Thoracic aorta (tissue), 2 donors: Measurements from ENCODE around the gene NUMB. TPM values are rescaled to one million over a fixed set of nuclear protein-coding genes. Genes with fewer than 3 reads are reported as not detected.
"Not testable (repeated sequence)": the region's sequence is repeated elsewhere in the genome, so short reads cannot be mapped to it uniquely, and the experiment has no call there.

Experiments
- ATAC-seq: fragments of 150-250 bp; one replicate; pipeline ENCODE4 v1.8.0; 2017; ENCODE audit warnings: low read depth; ENCODE audit not compliant: insufficient number of reproducible peaks, low FRiP score
- DNase-seq: peaks from one replicate; pipeline ENCODE4 v3.0.0-alpha.2; 2020; ENCODE audit warnings: low spot score
- H3K27ac ChIP-seq, 2 donors: fragments of 200-600 bp; sonication (generic); 1 replicate in 1 of 2; 2 replicates in 1 of 2; pipeline ENCODE4 v1.5.1; 2016; ENCODE audit warnings: mild to moderate bottlenecking in 2 of 2, moderate library complexity in 2 of 2
- H3K27me3 ChIP-seq: fragments of 200-600 bp; sonication (generic); replicated peaks from 2 replicates; pipeline ENCODE4 v1.6.0; 2016; ENCODE audit warnings: mild to moderate bottlenecking; ENCODE audit not compliant: insufficient read depth
- H3K36me3 ChIP-seq: fragments of 200-600 bp; sonication (generic); one replicate; pipeline ENCODE4 v1.5.1; 2016
- H3K4me1 ChIP-seq, 2 donors: fragments of 200-600 bp; sonication (generic); 1 replicate in 1 of 2; 2 replicates in 1 of 2; pipeline versions ENCODE4 v1.5.1 to v1.6.0; 2016; ENCODE audit warnings: low read depth in 2 of 2, mild to moderate bottlenecking in 1 of 2; ENCODE audit not compliant: control insufficient read depth in 1 of 2
- H3K4me3 ChIP-seq: fragments of 200-600 bp; sonication (generic); 2 replicates; pipeline ENCODE4 v1.5.1; 2016; ENCODE audit warnings: mild to moderate bottlenecking
- H3K9me3 ChIP-seq: fragments of 200-600 bp; sonication (generic); 2 replicates; pipeline ENCODE4 v1.5.1; 2016
- total RNA-seq, 2 donors: library from RNA; depleted of rRNA; stranded (reverse); fragments of >200 nt; gene quantifications; one replicate each; pipeline versions ENCODE4 v1.1.0 to v1.2.3, GENCODE V29; 2016
- TF ChIP-seq, protein P1 (sequence below): fragments of 200-600 bp; sonication (generic); IDR thresholded peaks from one replicate; pipeline ENCODE4 v1.5.1; 2019; ENCODE audit warnings: antibody characterized with exemption

The NUMB gene
- total RNA-seq, 2 donors from 2014 or later: 37.0 to 65.7 TPM

DNA sequence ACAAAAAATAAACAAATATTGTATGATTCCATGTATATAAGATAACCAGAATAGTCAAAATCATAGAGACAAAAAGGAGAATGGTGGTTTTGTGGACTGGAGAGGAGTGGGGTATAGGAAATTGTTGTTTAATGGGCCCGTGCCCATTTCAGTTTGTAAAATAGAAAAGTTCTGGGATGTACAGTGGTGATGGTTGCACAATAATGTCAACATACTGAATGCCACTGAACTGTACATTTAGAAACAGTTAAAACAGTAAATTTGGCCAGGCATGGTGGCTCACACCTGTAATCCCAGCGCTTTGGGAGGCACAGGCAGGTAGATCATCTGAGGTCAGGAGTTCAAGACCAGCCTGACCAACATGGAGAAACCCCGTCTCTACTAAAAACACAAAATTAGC lies 40.1 kb downstream of the NUMB start:
- no peak for ATAC-seq
- H3K27ac ChIP-seq: no peak overlapping the region
- TF ChIP-seq, protein P1, sequence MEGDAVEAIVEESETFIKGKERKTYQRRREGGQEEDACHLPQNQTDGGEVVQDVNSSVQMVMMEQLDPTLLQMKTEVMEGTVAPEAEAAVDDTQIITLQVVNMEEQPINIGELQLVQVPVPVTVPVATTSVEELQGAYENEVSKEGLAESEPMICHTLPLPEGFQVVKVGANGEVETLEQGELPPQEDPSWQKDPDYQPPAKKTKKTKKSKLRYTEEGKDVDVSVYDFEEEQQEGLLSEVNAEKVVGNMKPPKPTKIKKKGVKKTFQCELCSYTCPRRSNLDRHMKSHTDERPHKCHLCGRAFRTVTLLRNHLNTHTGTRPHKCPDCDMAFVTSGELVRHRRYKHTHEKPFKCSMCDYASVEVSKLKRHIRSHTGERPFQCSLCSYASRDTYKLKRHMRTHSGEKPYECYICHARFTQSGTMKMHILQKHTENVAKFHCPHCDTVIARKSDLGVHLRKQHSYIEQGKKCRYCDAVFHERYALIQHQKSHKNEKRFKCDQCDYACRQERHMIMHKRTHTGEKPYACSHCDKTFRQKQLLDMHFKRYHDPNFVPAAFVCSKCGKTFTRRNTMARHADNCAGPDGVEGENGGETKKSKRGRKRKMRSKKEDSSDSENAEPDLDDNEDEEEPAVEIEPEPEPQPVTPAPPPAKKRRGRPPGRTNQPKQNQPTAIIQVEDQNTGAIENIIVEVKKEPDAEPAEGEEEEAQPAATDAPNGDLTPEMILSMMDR: no peak
- no peak for DNase-seq
- H3K4me1 ChIP-seq: peaks cover 0 to 5% of the 10 kb centered on the region in 2 donors
- no peak overlapping the region for H3K4me3 ChIP-seq
- H3K9me3 ChIP-seq: no peaks in the 10 kb centered on the region
- H3K27me3 ChIP-seq: no peaks in the 10 kb centered on the region
- H3K36me3 ChIP-seq: peaks cover 10% of the 10 kb centered on the region

- not testable (repeated sequence) for H3K4me3 ChIP-seq, ATAC-seq
Measured at GRCh38 chr14:73406248-73406647, 52.1 kb downstream of the NUMB start.

GRCh38 chr14:73403181-73403752 lies 55.1 kb downstream of the NUMB start:
- Histone ChIP-seq H3K4me3 (no peak overlapping the region), H3K36me3 (no peaks in the 10 kb centered on the region), H3K4me1 (peaks cover 6 to 7% of the 10 kb centered on the region in 2 donors), H3K27ac (no peak overlapping the region), H3K27me3 (no peaks in the 10 kb centered on the region), H3K9me3 (no peaks in the 10 kb centered on the region)
- TF ChIP-seq, protein P1: no peak
- no peak for ATAC-seq
- no peak for DNase-seq

More at GRCh38 chr14:73406248-73406647, 52.1 kb downstream of the NUMB start:
- DNase-seq, H3K9me3 ChIP-seq, H3K27me3 ChIP-seq, H3K4me1 ChIP-seq, H3K27ac ChIP-seq, H3K36me3 ChIP-seq: not testable (repeated sequence)

DNA sequence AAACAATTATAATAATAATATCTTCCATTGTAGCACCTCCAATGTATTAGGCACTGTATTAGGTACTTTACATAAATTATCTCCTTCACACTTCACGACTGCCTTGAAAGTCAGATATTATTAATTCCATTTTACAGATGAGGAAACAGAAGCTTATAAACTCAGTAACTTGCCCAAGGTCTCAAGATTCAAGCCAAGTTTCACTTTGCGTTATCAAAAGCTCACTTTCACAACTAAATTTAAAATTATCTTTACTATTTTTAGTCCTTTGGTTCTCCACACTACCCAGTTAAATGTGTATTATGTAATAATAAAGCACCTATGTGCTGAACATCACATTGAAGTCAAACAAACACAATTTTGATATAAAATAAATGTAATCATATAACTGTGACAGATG lies 55.8 kb downstream of the NUMB start:
- Histone ChIP-seq H3K27ac (no peak overlapping the region), H3K4me1 (peaks cover 6 to 7% of the 10 kb centered on the region in 2 donors), H3K27me3 (no peaks in the 10 kb centered on the region), H3K9me3 (no peaks in the 10 kb centered on the region), H3K36me3 (no peaks in the 10 kb centered on the region), H3K4me3 (no peak overlapping the region)
- ATAC-seq: no peak
- no peak for DNase-seq
- TF ChIP-seq, protein P1: no peak

DNA sequence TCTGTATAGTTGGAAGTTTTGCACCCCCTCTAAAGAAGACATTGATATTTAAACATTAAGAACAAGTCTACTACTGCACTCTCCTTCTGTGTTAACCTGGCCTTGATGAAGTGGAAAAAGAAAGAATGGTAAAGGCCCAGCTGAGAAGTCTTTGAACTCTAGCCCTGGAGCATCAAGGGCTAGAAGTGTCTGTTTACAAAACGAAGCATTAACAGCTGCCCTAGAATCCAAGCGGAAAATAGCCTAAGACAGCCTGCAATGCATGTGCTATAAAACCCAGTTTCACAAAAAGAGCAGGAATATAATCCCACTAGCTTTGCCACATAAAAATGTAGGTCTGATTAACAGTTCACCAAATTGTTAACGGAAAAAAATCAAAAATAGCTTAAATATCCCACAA lies 60.5 kb downstream of the NUMB start:
- no peaks in the 10 kb centered on the region for H3K9me3 ChIP-seq
- H3K27ac ChIP-seq: no peak overlapping the region
- no peaks in the 10 kb centered on the region for H3K27me3 ChIP-seq
- ATAC-seq (no peak), DNase-seq (no peak)
- peaks cover under 1 to 4% of the 10 kb centered on the region in 2 donors for H3K4me1 ChIP-seq
- TF ChIP-seq, protein P1: no peak
- H3K4me3 ChIP-seq: no peak overlapping the region
- no peaks in the 10 kb centered on the region for H3K36me3 ChIP-seq

- Histone ChIP-seq H3K27me3 (no peaks in the 10 kb centered on the region), H3K27ac (no peak overlapping the region), H3K4me1 (no peaks in the 10 kb centered on the region), H3K9me3 (no peaks in the 10 kb centered on the region), H3K36me3 (no peaks in the 10 kb centered on the region), H3K4me3 (no peak overlapping the region)
- TF ChIP-seq, protein P1: no peak
- ATAC-seq (no peak), DNase-seq (no peak)
Measured at GRCh38 chr14:73394317-73394716, 64.0 kb downstream of the NUMB start.
